HL-60 (cell line): ENCODE results near the gene ALG12.

ENCODE experiments used
- DNase-seq, 2 experiments: peaks; one replicate each; pipeline ENCODE4 v3.0.0-alpha.2; 2010 to 2020; ENCODE audit warnings: low read depth in 1 of 2, low spot score in 1 of 2
- H3K27ac ChIP-seq: fragments of 250-450 bp; sonication (Bioruptor Pico); replicated peaks from 2 replicates; pipeline ENCODE4 v1.5.1; 2020; ENCODE audit warnings: mild to moderate bottlenecking, moderate library complexity
- H3K27me3 ChIP-seq: fragments of 250-450 bp; sonication (Bioruptor Pico); 2 replicates; pipeline ENCODE4 v1.5.1; 2021; ENCODE audit warnings: mild to moderate bottlenecking, moderate library complexity; ENCODE audit not compliant: insufficient read depth, poor library complexity, severe bottlenecking
- H3K4me3 ChIP-seq: replicated peaks from 2 replicates; pipeline ENCODE4 v1.5.1; 2011; ENCODE audit warnings: mild to moderate bottlenecking, control low read depth, low read length; ENCODE audit not compliant: insufficient read depth
- CTCF ChIP-seq: IDR thresholded peaks from one replicate; pipeline ENCODE4 v1.5.1; 2011; ENCODE audit warnings: low read length, control low read depth, inconsistent platforms; ENCODE audit not compliant: insufficient read depth
- GABPA ChIP-seq: IDR thresholded peaks from 2 replicates; pipeline ENCODE4 v1.6.1; 2012; ENCODE audit warnings: low read depth
- POLR2AphosphoS5 ChIP-seq: IDR thresholded peaks from 2 replicates; pipeline ENCODE4 v1.6.1; 2012; ENCODE audit warnings: low read depth
- REST ChIP-seq: IDR thresholded peaks from 2 replicates; pipeline ENCODE4 v1.6.1; 2012; ENCODE audit warnings: low read depth; ENCODE audit not compliant: insufficient replicate concordance
- SPI1 ChIP-seq: IDR thresholded peaks from 2 replicates; pipeline ENCODE4 v1.6.1; 2012; ENCODE audit warnings: low read depth, mild to moderate bottlenecking, borderline replicate concordance

Gene ALG12

GRCh38 chr22:49877642-49878041 lies 40.6 kb downstream of the ALG12 start:
- Histone ChIP-seq H3K27me3 (no peaks in the 10 kb centered on the region), H3K27ac (no peak overlapping the region), H3K4me3 (no peak overlapping the region)
- DNase-seq = no peak
- TF ChIP-seq POLR2AphosphoS5 (no peak), GABPA (no peak), SPI1 (no peak)

GRCh38 chr22:49873228-49873940 lies 44.9 kb downstream of the ALG12 start:
- no peak overlapping the region for H3K27ac ChIP-seq

GRCh38 chr22:49872347-49872746 lies 45.9 kb downstream of the ALG12 start:
- H3K27me3 ChIP-seq = no peaks in the 10 kb centered on the region
- no peak for DNase-seq
- no peak overlapping the region for H3K4me3 ChIP-seq
- TF ChIP-seq SPI1 (no peak), GABPA (no peak), REST (no peak), CTCF (no peak), POLR2AphosphoS5 (no peak)
- H3K27ac ChIP-seq = no peak overlapping the region

More at GRCh38 chr22:49873228-49873940, 44.9 kb downstream of the ALG12 start:
- TF ChIP-seq POLR2AphosphoS5 = no peak
- no peak for TF ChIP-seq REST
- no peak for TF ChIP-seq SPI1
- no peak for TF ChIP-seq GABPA
- no peak for TF ChIP-seq CTCF
- Histone ChIP-seq H3K27me3 (no peaks in the 10 kb centered on the region), H3K4me3 (no peak overlapping the region)
- DNase-seq = no peak

GRCh38 chr22:49871482-49871881 lies 46.8 kb downstream of the ALG12 start:
- no peaks in the 10 kb centered on the region for H3K27me3 ChIP-seq
- no peak overlapping the region for H3K4me3 ChIP-seq
- DNase-seq = no peak
- TF ChIP-seq CTCF = no peak
- no peak for TF ChIP-seq REST
- no peak for TF ChIP-seq POLR2AphosphoS5
- no peak for TF ChIP-seq GABPA
- no peak for TF ChIP-seq SPI1
- H3K27ac ChIP-seq = no peak overlapping the region
